NCI-H1417 treated with DMSO at 0.1 percent for 48 hours (cell line): ENCODE measurements around the gene LAT.

ENCODE experiments used
- DNase-seq: peaks from one replicate; lab custom pipeline; 2025; lab: John Stamatoyannopoulos, UW

Gene LAT

DNA sequence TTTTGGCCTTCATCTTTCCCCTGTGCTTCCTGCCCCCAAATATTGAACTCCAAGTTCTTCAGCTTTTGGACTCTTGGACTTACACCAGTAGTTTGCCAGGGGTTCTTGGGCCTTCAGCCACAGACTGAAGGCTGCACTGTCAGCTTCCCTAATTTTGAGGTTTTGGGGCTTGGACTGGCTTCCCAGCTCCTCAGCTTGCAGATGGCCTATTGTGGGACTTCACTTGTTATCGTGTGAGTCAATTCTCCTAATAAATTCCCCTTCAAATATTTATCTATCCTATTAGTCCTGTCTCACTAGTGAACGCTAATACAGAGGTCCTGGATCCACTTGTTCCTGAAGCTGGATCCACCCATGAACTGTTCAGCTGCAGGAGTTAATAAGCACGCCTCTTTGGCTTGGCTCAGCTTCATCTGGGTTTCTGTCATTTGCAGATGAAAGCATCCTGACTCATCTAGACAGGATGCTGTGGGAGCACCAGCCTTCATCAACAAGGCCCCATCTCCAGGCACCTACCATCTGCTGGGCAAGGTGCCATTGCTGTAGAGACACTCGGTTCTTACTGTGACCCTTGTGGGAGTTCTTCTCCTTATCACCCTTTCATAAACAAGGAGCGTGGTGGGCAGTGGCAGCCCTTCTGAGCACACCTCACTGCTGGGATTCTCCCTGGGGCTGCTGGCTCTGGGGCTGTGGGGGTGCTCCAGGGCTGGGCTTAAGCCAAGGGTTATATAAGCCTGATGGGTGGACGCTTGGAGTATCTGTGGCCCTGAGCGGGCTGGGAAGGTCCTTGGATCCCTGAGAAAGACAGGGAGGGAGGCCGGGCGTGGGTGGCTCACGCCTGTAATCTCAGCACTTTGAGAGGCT, 23.1 kb downstream of the LAT start:
- DNase-seq, result no peak

DNA sequence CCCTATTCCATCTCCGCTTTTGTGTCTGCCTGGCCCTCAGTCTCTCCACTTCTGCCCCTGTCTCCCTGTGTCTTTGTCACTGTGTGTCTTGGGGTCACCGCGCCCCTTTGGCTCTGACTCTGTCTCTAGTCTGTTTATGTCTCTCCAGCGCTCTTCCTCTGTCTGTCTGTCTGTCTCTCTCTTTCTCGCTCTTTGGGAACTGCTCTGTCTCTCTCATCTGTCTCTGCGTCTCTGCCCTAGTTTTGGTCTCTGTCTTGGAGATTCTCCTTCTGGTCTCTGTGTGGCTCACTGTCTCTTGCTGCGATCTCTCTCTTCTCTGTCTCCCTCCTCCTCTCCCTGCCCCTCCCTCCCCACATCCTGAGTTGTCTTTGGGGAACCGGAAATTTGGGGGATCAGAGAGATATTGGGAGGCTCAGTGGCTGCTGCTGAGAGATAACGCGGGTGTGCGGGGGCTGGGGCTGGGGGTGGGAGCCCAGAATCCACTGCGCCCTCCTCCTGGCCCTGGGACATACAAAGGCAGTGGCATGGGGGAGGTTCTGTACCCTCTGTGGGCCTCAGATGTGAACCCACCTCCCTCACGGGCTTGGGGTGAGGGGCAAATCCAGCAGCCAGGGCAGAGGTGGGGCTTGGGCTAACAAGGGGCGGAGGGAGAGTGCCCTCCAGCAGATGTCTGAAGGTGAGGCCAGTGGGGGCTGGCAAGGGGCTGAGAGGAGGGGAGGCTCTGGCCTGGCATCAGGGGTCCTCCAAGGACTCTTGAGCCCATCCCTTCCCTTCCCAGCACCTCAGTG, 24.4 kb downstream of the LAT start:
- DNase-seq, result no peak

DNA sequence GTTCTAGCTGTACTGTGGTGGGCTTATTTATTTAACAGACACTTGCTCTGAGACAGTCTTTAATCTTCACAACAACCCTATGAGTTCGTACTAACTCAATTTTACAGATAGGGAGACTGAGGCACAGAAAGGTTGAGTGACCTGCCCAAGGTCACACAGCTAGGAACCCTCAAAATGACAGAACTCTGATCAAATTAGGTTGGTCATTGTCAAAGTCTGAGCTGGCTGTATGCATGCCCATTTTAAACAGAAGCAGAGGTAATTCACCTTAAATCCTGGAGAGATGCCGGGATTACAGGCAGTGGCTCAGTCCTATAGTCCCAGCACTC, 24.9 kb downstream of the LAT start:
- no peak for DNase-seq

DNA sequence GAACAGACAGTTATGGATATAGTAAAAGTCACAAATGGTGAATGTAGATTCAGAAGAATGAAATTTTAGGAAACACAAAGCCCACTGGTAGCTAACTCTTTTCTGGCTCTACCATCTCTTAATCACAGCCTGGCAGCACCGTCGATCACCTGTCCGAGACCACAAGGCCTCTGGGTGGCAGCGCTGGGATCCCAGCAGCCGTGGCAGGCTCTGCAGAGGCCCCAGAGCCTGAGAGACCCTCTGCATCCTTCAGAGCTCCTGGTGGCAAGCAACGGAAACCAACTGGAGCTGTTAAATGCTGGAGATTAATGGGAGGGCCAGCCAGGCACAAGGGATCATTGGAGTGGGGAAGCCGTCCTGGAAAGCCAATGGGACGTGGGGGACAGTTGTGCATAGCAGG, 26.3 kb downstream of the LAT start:
- no peak for DNase-seq

DNA sequence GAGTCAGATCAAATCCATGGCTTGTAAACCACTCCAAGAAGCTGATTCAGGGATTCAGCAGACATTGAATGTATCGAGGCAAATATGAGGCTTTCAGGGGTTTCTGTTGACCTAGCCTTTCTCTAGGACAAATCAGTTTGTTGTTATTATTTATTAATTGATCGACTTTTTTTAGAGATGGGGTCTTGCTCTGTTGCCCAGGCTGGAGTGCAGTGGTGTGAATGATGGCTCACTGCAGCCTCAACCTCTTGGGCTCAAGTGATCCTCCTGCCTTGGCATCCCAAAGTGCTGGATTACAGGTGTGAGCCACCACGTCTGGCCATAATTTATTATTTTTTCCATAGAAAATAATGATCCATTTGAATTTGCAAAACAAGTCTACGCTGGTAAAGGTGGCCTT, 27.0 kb downstream of the LAT start:
- no peak for DNase-seq

DNA sequence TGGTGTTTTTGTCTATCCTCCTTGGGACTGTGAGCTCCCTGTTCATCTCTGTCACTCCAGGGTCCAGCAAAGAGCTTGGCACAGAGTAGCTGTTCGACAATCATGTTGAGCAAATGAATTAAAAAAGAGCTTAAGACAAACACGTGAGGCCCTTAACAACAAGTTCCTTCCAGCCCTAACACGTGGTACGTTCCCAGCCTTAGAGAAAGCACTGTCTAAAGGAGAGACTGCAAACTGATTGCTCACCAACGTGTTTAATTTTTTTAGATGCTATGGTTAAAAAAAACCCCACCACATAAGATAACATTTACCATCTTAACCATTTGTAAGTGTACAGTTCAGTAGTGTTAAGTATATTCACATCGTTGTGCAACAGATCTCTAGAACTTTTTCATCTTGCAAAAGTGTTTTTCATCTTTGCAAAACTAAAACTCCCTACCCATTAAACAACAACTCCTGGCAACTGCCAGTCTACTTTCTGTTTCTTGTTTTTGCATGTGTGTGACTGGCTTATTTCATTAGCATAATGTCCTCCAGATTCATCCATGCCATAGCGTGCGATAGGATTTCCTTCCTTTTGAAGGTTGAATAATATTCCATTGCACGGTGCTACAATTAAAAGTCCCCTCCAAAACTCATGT, 28.2 kb downstream of the LAT start:
- DNase-seq, result no peak

DNA sequence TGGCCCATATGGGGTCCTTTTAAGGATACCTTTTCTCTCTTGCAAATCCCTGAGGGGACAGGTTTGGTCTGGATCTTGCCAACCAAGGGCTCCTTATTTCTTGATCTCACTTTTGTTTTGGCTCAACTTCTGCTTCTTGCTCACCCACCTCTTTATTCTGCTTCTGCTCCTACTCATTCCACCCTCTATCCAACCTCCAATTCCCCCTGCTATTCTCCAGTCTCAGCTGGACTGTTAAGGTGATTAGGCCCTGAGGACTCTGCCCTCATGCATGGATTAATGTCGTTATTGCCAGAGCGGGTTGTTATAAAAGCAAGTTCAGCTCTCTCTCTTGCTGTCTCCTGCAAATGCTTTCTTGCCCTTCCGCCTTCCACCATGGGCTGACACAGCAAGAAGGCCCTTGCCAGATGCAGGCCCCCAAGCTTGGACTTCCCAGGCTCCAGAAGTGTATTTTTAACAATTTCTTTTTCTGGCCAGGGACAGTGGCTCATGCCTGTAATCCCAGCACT, 29.8 kb downstream of the LAT start:
- DNase-seq, result no peak

DNA sequence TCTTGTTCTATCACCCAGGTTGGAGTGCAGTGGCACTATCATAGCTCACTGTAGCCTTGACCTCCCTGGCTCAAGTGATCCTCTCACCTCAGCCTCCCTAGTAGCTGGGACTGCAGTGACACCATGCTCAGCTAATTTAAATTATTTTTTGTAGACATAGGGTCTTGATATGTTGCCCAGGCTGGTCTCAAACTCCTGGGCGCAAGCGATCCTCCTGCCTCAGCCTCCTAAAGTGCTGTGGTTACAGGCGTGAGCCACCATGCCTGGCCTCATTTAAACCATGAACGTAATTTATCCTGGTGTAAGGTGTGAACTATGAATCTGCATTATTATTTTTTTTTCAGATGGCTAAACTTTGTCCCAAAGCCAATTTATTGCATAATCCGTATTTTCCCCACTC, 37.3 kb downstream of the LAT start:
- no peak for DNase-seq

DNA sequence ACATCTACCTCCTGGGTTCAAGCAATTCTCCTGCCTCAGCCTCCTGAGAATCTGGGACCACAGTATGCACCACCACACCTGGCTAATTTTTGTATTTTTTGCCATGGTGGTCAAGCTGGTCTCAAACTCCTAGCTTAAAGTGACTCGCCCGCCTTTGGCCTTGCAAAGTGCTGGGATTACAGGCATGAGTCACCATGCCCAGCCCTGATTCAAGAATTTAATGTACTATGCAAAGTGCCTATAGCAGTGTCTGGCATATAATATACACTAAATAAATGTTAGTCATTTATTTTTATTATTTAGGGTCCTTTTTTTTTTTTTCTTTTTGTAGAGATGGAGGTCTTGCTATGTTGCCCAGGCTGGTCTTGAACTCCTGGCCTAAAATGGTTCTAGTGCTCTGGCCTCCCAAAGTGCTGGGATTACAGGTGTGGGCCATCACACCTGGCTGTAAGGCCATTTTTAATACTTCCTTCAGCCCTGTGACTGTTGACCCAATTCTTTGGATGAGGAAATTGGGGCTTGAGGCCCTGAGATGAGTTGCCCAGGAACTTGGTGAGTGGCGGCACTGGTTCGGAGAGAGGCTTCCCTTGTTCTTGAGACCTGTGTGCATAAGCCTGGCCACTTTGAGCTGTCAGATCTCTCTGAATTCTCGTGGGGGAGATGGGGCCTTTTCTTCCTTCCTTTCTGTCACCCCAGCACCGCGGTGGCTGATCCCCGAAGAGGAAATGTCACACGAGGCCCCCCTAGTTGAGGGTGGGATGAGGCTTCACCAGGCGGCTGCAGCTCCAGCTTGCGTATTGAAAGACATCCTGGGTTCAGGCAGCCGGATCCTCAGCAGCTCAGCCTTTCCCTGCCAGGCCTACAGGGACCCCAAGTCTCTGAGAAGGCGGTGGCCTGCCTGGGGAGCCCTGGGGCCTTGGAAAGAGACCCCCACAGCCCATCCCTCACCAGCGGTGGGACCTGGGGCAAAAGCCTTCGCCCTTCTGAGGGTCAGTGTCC, 38.7 kb downstream of the LAT start:
- no peak for DNase-seq

DNA sequence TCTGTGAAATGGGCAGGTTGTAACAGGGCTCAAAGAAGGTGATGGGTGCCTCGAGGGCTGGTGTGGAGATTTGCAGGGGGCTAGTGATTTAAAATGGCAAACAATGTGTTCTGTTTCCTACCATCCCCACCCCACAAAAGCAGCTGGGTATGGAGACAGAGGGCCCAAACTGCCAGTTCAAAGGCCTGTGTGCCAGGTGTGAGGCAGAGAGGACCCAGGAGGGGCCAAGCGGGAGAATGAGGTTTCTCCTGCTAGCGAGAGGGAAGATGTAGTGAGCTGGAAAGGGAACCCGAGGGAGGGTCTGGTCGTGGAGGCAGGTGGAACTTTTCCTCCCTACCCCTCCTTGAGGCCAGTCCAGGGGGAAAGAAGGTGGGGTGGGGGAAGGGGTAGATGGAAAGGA, 39.4 kb downstream of the LAT start:
- DNase-seq, result no peak

DNA sequence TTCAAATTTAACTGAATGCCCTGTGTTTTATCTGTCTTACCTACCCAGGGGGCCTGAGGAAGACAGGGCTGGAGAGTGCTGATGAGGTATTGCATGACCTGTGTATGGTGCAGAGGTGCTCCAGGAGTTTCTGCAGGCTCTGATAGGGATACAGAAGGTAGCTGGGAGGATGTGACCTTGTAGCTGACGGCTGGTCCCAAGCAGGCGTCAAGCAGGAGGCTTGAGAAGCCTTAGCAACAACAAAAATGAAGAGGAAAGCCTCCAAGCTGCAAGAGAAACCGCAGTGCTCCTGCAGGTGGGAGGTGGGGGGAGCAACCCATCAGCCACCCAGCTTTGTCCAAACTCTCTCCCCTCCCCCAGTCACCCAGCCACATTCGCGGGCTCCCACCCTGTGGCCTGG, 40.4 kb downstream of the LAT start:
- no peak for DNase-seq

DNA sequence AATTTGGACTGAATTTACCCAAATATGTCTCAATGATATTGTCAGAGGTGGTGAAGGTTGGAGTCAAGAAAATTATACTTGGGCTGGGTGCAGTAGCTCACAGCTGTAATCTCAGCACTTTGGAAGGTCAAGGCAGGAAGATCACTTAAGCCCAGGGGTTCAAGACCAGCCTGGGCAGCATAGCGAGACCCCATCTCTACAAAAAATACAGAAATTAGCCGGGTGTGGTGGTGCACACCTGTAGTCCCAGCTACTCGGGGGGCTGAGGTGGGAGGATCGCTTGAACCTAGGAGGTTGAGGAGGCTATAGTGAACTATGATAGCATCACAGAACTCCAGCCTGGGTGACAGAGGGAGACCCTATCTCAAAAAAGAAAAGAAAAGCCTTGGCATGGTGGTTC, 40.9 kb downstream of the LAT start:
- DNase-seq, result no peak

DNA sequence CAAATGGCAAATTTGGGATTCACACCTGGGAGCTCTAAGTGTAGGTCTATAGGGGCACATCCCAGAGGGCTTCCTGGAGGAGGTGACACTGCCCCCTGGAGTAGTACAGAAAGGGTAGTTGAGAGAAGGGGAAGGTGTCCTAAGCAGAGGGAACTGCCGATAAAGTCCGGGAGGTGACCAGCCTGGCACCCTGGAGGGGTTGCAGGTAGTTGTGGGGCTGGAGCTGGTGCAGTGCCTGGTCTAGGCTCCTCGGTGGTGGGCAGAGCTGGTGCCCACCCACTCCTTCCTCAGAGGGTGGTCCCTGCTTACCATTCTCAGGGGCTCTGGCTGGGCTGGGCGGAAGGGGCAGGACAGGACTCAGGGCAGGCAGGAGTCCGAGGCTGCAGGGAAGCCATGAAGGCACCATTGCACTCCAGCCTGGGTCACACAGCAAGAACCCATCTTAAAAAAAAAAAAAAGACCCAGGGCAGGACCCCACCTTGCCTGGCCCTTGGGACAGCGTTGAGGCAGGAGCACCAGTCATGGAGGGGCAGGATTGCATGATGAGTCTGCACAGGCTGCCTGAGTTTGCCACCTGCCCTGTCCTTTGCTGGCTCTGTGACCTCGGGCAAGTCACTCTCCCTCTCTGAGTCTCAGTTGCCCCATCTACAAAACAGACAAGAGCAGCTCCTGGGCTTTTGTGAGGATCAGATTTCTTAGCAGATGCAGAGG, 43.8 kb downstream of the LAT start:
- DNase-seq, result no peak

DNA sequence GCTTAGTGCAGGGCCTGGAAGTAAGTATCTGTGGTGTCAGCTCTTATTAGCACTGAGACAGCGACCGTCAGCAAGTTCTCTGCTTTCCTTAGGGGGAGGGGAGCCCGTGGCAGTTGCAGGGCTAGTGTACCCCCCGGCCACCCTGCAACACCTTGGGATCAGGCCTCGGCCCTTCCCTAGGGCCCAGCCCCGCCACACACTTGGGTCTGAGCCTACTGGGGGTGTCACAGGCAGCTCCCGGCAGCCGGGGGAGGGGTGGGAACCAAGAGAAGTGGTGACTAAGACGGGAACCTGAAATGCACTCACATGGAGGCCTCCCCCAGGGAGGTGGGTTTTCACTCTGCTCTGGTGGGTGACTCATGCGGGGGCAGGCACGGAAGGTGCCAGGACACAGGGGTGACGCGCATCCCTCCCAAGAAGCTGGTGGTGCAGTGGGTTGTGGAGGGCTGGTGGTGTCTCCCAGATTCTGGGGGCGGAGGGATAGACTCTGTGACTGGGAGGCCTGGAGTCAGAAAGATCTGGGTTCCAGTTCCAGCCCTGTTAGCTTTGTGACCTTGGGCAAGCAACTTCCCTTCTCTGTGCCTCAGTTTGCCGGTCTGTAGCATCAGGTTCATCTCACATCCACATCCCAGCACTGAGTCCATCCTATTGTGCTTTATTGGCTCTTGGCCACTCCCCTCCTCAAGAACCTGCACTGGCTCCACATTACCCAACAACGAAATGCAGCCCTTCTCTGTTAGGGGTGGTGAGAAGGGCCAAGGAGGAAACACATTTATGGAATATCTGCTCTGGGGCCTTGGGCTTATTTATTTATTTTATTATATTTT, 44.5 kb downstream of the LAT start:
- no peak for DNase-seq

DNA sequence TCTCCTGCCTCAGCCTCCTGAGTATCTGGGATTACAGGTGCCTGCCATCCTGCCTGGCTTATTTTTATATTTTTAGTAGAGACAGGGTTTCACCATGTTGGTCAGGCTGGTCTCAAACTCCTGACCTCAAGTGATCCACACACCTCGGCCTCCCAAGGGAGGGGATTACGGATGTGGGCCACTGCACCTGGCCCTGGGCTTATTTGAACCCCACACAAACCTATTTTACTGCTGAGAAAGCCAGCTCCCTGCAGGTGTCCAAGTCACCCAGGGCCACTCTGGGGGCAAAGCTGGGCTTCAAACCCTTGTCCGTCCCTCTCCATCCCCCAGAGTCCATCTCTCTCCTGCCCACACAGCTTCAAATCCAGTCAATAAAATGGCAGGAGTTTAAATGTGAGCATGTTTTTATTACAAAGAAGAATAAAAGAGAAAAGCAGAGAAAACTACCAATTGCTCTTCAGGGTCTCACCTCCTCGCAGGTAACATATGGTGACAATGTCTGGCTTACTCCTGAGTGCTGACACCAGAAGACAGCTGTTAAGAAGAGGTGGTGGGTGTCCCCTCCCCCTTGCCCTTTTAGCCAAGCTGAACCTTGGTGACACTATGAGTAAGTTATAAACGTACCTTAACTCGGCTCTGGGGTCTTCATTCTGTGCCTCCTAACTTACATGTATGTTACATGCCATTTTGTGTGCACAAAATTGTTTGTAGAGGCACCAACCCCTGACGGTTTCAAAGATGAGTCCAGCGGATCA, 45.4 kb downstream of the LAT start:
- DNase-seq, result no peak
